NOMO-1 (cell line): ENCODE data around the gene CFAP92.
A peak's percentile ranks its signal among the peaks of the same experiment; 100 is the strongest.
"Not testable (repeated sequence)": the region's sequence is repeated elsewhere in the genome, so short reads cannot be mapped to it uniquely, and the experiment has no call there.

ENCODE experiments used
- DNase-seq, 2 experiments: peaks; one replicate each; lab custom pipeline; 2025; ENCODE audit not compliant: unreplicated experiment in 2 of 2; lab: John Stamatoyannopoulos, UW

The CFAP92 gene

GRCh38 chr3:128906804-128907525, 86.9 kb downstream of the CFAP92 start:
- no peak for DNase-seq

- no peak for DNase-seq
Measured at GRCh38 chr3:128906031-128906803, 87.7 kb downstream of the CFAP92 start.

GRCh38 chr3:128903501-128903900, 90.4 kb downstream of the CFAP92 start:
- no peak for DNase-seq

- DNase-seq = no peak
Measured at GRCh38 chr3:128902426-128902825, 91.5 kb downstream of the CFAP92 start.

- no peak for DNase-seq
Measured at GRCh38 chr3:128895843-128896697, 97.8 kb downstream of the CFAP92 start.

GRCh38 chr3:128889139-128889894, 104.6 kb downstream of the CFAP92 start:
- no peak for DNase-seq

GRCh38 chr3:128884992-128885391, 108.9 kb downstream of the CFAP92 start:
- no peak for DNase-seq

- no peak for DNase-seq
Measured at GRCh38 chr3:128882719-128883118, 111.2 kb downstream of the CFAP92 start.

- no peak for DNase-seq
Measured at GRCh38 chr3:128881576-128881975, 112.3 kb downstream of the CFAP92 start.

- DNase-seq = not testable (repeated sequence)
Measured at GRCh38 chr3:128880455-128880854, 113.4 kb downstream of the CFAP92 start.

GRCh38 chr3:128879991-128880390, 113.9 kb downstream of the CFAP92 start:
- no peak for DNase-seq

- DNase-seq = peak; percentile 100
Measured at GRCh38 chr3:128879125-128879969, 114.5 kb downstream of the CFAP92 start, which contains the start of gene ACAD9. TSS of gene ACAD9 (plus strand) at chr3:128879620. CDS start at chr3:128879692, 72 bp downstream.

- DNase-seq = peak; percentile 84 to 87
Measured at GRCh38 chr3:128878556-128879124, 115.2 kb downstream of the CFAP92 start.

- DNase-seq = no peak
Measured at GRCh38 chr3:128878011-128878457, 115.8 kb downstream of the CFAP92 start.

- peak; percentile 94 to 95 for DNase-seq
Measured at GRCh38 chr3:128875556-128876120, 118.2 kb downstream of the CFAP92 start.

GRCh38 chr3:128874481-128875180, 119.2 kb downstream of the CFAP92 start:
- DNase-seq = no peak

GRCh38 chr3:128873244-128874022, 120.4 kb downstream of the CFAP92 start:
- DNase-seq = no peak
